SK-N-MC (cell line): ENCODE measurements around the gene PDPK1.

Source experiments
- EZH2 ChIP-seq: fragments of 200-600 bp; sonication (generic); IDR thresholded peaks from one replicate; pipeline ENCODE4 v1.6.1; 2017; ENCODE audit warnings: antibody characterized with exemption
- FOXP2 ChIP-seq: optimal IDR thresholded peaks from 2 replicates; pipeline ENCODE3; 2011; ENCODE audit warnings: mild to moderate bottlenecking, moderate library complexity; ENCODE audit not compliant: insufficient read depth; ENCODE audit errors: extremely low read length, control extremely low read depth
- POLR2AphosphoS5 ChIP-seq: IDR thresholded peaks from 2 replicates; pipeline ENCODE4 v1.6.1; 2012; ENCODE audit warnings: mild to moderate bottlenecking, low read depth, low read length, borderline replicate concordance

GRCh38 chr16:2592786-2593185 lies 55.0 kb downstream of the PDPK1 start:
- TF ChIP-seq POLR2AphosphoS5 (no peak), FOXP2 (no peak), EZH2 (no peak)
